CD4-positive, CD25-positive, alpha-beta regulatory T cell (primary cell): ENCODE data around the gene NOL6. TPM values are rescaled to one million over a fixed set of nuclear protein-coding genes. Genes with fewer than 3 reads are reported as not detected.
"Not testable (repeated sequence)": the region's sequence is repeated elsewhere in the genome, so short reads cannot be mapped to it uniquely, and the experiment has no call there.

Experiments used
- ATAC-seq, 2 donors: fragments of 150-1000 bp; cut with Tn5 transposase; one replicate each; pipeline ENCODE4 v1.10.0; 2021; ENCODE audit warnings: low read depth in 2 of 2, moderate number of reproducible peaks in 2 of 2, moderate library complexity in 1 of 2
- DNase-seq, 3 donors: peaks; one replicate each; pipeline versions ENCODE4 v3.0.0 to v3.0.0-alpha.2; 2012 to 2022; ENCODE audit warnings: mixed read lengths in 1 of 3
- H3K27ac ChIP-seq: one replicate; pipeline ENCODE4 v1.7.0; 2013; ENCODE audit warnings: mild to moderate bottlenecking, low read length; ENCODE audit not compliant: insufficient read depth, poor library complexity, severe bottlenecking
- H3K27me3 ChIP-seq: one replicate; pipeline ENCODE4 v1.7.0; 2013; ENCODE audit warnings: low read length; ENCODE audit not compliant: control insufficient read depth, insufficient read depth
- H3K36me3 ChIP-seq: one replicate; pipeline ENCODE4 v1.7.0; 2013; ENCODE audit warnings: mild to moderate bottlenecking, low read length, moderate library complexity; ENCODE audit not compliant: control insufficient read depth, insufficient read depth
- H3K4me1 ChIP-seq: 2 replicates; pipeline ENCODE4 v1.7.0; 2013; ENCODE audit warnings: mild to moderate bottlenecking, low read length; ENCODE audit not compliant: insufficient read depth, control insufficient read depth, poor library complexity, severe bottlenecking
- H3K4me3 ChIP-seq: one replicate; pipeline ENCODE4 v1.7.0; 2013; ENCODE audit warnings: low read depth, mild to moderate bottlenecking, low read length, moderate library complexity
- H3K9me3 ChIP-seq, 2 experiments: 1 replicate in 1 of 2; 2 replicates in 1 of 2; pipeline ENCODE4 v1.7.0; 2013; ENCODE audit warnings: low read length in 2 of 2, mild to moderate bottlenecking in 1 of 2, moderate library complexity in 1 of 2; ENCODE audit not compliant: control insufficient read depth in 2 of 2
- H3K27ac Mint-ChIP-seq, 3 donors: one replicate each; pipeline ENCODE4 v1.8.0; 2020 to 2022; ENCODE audit warnings: mild to moderate bottlenecking in 3 of 3, mixed read lengths in 3 of 3, moderate library complexity in 2 of 3
- H3K27me3 Mint-ChIP-seq: one replicate; pipeline ENCODE4 v1.8.0; 2022; ENCODE audit warnings: mild to moderate bottlenecking, mixed read lengths
- H3K36me3 Mint-ChIP-seq: one replicate; pipeline ENCODE4 v1.8.0; 2020; ENCODE audit warnings: mixed read lengths
- H3K4me1 Mint-ChIP-seq, 4 donors: one replicate each; pipeline ENCODE4 v1.8.0; 2020 to 2022; ENCODE audit warnings: mixed read lengths in 4 of 4, mild to moderate bottlenecking in 1 of 4
- H3K4me3 Mint-ChIP-seq, 4 donors: one replicate each; pipeline ENCODE4 v1.8.0; 2020 to 2022; ENCODE audit warnings: mild to moderate bottlenecking in 4 of 4, mixed read lengths in 4 of 4, moderate library complexity in 3 of 4
- H3K9me3 Mint-ChIP-seq, 7 donors: one replicate each; pipeline ENCODE4 v1.8.0; 2020 to 2022; ENCODE audit warnings: mixed read lengths in 7 of 7, mild to moderate bottlenecking in 3 of 7, moderate library complexity in 2 of 7
- polyA plus RNA-seq, 4 donors: library from polyadenylated mRNA; unstranded; fragments of 300-500 nt; fragmentation: Illumina TruSeq; gene quantifications; one replicate each; pipeline ENCODE4 v1.2.3, GENCODE V29; 2021
- total RNA-seq: library from RNA; stranded (reverse); gene quantifications from one replicate; pipeline ENCODE4 v1.2.3, GENCODE V29; 2022

NOL6 gene
- total and polyA plus RNA-seq, 5 donors from 2014 or later: 13.4 to 29.4 (median 14.4) TPM

GRCh38 chr9:33458444-33458843 lies 15.3 kb downstream of the NOL6 start:
- H3K27ac ChIP-seq: peak overlapping the region; percentile 87

GRCh38 chr9:33455945-33456344 lies 17.8 kb downstream of the NOL6 start:
- DNase-seq: peak in 2 of 3 donors; percentile 45 to 75
- peak; percentile 23 to 35 for ATAC-seq
- H3K27me3 Mint-ChIP-seq: no peaks in the 10 kb centered on the region
- Histone ChIP-seq H3K4me3 (peak overlapping the region; percentile 53), H3K27me3 (no peaks in the 10 kb centered on the region), H3K9me3 (no peaks in the 10 kb centered on the region), H3K4me1 (peaks cover 73% of the 10 kb centered on the region), H3K27ac (peak overlapping the region; percentile 60), H3K36me3 (no peaks in the 10 kb centered on the region)
- H3K4me3 Mint-ChIP-seq: peak overlapping the region; percentile 58 to 79 (median 74)
- peak overlapping the region; percentile 93 to 98 (median 95) for H3K27ac Mint-ChIP-seq
- peaks cover 5 to 75% (median 49%) of the 10 kb centered on the region in 4 donors for H3K4me1 Mint-ChIP-seq
- no peaks in the 10 kb centered on the region for H3K36me3 Mint-ChIP-seq
- no peaks in the 10 kb centered on the region for H3K9me3 Mint-ChIP-seq

More at GRCh38 chr9:33458444-33458843, 15.3 kb downstream of the NOL6 start:
- Histone ChIP-seq H3K9me3 (no peaks in the 10 kb centered on the region), H3K27me3 (no peaks in the 10 kb centered on the region), H3K36me3 (peaks cover 19% of the 10 kb centered on the region), H3K4me1 (peaks cover 58% of the 10 kb centered on the region), H3K4me3 (peak overlapping the region; percentile 62)
- H3K27ac Mint-ChIP-seq: peak overlapping the region; percentile 94 to 98 (median 94)
- H3K9me3 Mint-ChIP-seq: no peaks in the 10 kb centered on the region
- peaks cover 5 to 66% (median 39%) of the 10 kb centered on the region in 4 donors for H3K4me1 Mint-ChIP-seq
- peaks cover 7% of the 10 kb centered on the region for H3K36me3 Mint-ChIP-seq
- H3K27me3 Mint-ChIP-seq: no peaks in the 10 kb centered on the region
- DNase-seq (peak; percentile 60 to 89 (median 66)), ATAC-seq (peak; percentile 89 to 90)
- H3K4me3 Mint-ChIP-seq: peak overlapping the region; percentile 72 to 80 (median 78)

GRCh38 chr9:33455456-33455855 lies 18.3 kb downstream of the NOL6 start:
- H3K27ac ChIP-seq: peak overlapping the region; percentile 60
- peak overlapping the region; percentile 53 for H3K4me3 ChIP-seq
- H3K36me3 Mint-ChIP-seq, H3K9me3 Mint-ChIP-seq, H3K27me3 ChIP-seq, DNase-seq, H3K27me3 Mint-ChIP-seq, ATAC-seq, H3K9me3 ChIP-seq, H3K36me3 ChIP-seq: not testable (repeated sequence)
- Mint-ChIP-seq H3K4me3 (peak overlapping the region; percentile 58 to 79 (median 74)), H3K4me1 (peaks cover 5 to 78% (median 51%) of the 10 kb centered on the region in 4 donors), H3K27ac (peak overlapping the region; percentile 93 to 98 (median 95))
- peaks cover 73% of the 10 kb centered on the region for H3K4me1 ChIP-seq

GRCh38 chr9:33454661-33455026 lies 19.1 kb downstream of the NOL6 start:
- H3K27ac Mint-ChIP-seq: peak overlapping the region; percentile 96 to 98 (median 96)
- H3K27me3 ChIP-seq, H3K36me3 ChIP-seq, ATAC-seq, H3K36me3 Mint-ChIP-seq, H3K9me3 Mint-ChIP-seq, H3K4me3 ChIP-seq, H3K27me3 Mint-ChIP-seq, H3K9me3 ChIP-seq, DNase-seq: not testable (repeated sequence)
- peak overlapping the region; percentile 71 for H3K27ac ChIP-seq
- H3K4me3 Mint-ChIP-seq: peak overlapping the region; percentile 61 to 91 (median 76)
- H3K4me1 ChIP-seq: peaks cover 73% of the 10 kb centered on the region
- peaks cover 5 to 79% (median 53%) of the 10 kb centered on the region in 4 donors for H3K4me1 Mint-ChIP-seq

GRCh38 chr9:33453999-33454660 lies 19.6 kb downstream of the NOL6 start:
- no peaks in the 10 kb centered on the region for H3K36me3 ChIP-seq
- H3K36me3 Mint-ChIP-seq: no peaks in the 10 kb centered on the region
- peaks cover 68% of the 10 kb centered on the region for H3K4me1 ChIP-seq
- H3K9me3 ChIP-seq: no peaks in the 10 kb centered on the region
- peak in 1 of 3 donors; percentile 65 for DNase-seq
- no peaks in the 10 kb centered on the region for H3K9me3 Mint-ChIP-seq
- H3K27ac Mint-ChIP-seq: peak overlapping the region; percentile 96 to 98 (median 96)
- no peaks in the 10 kb centered on the region for H3K27me3 Mint-ChIP-seq
- no peaks in the 10 kb centered on the region for H3K27me3 ChIP-seq
- no peak for ATAC-seq
- peak overlapping the region; percentile 61 to 91 (median 76) for H3K4me3 Mint-ChIP-seq
- H3K27ac ChIP-seq: peak overlapping the region; percentile 71
- H3K4me1 Mint-ChIP-seq: peaks cover 5 to 78% (median 52%) of the 10 kb centered on the region in 4 donors
- H3K4me3 ChIP-seq: peak overlapping the region; percentile 50

GRCh38 chr9:33453286-33453860 lies 20.4 kb downstream of the NOL6 start:
- Histone ChIP-seq H3K4me3 (peak overlapping the region; percentile 19), H3K4me1 (peaks cover 64% of the 10 kb centered on the region), H3K9me3 (no peaks in the 10 kb centered on the region), H3K27me3 (no peaks in the 10 kb centered on the region), H3K36me3 (no peaks in the 10 kb centered on the region), H3K27ac (peak overlapping the region; percentile 71)
- Mint-ChIP-seq H3K27me3 (no peaks in the 10 kb centered on the region), H3K9me3 (peaks cover 0 to 1% (median 0%) of the 10 kb centered on the region in 7 donors), H3K4me1 (peaks cover 2 to 78% (median 45%) of the 10 kb centered on the region in 4 donors), H3K36me3 (no peaks in the 10 kb centered on the region), H3K27ac (peak overlapping the region; percentile 96 to 98 (median 96)), H3K4me3 (peak overlapping the region; percentile 21 to 85 (median 72))
- ATAC-seq (peak in 1 of 2 donors; percentile 22), DNase-seq (peak in 1 of 3 donors; percentile 53)

GRCh38 chr9:33452828-33453271 lies 20.9 kb downstream of the NOL6 start:
- H3K9me3 ChIP-seq: no peaks in the 10 kb centered on the region
- H3K4me3 ChIP-seq: peak overlapping the region; percentile 19
- H3K4me1 ChIP-seq: peaks cover 64% of the 10 kb centered on the region
- Mint-ChIP-seq H3K27me3 (no peaks in the 10 kb centered on the region), H3K36me3 (no peaks in the 10 kb centered on the region), H3K4me1 (peaks cover 0 to 80% (median 44%) of the 10 kb centered on the region in 4 donors), H3K27ac (peak overlapping the region; percentile 85 to 96 (median 96)), H3K9me3 (peaks cover 0 to 1% (median 0%) of the 10 kb centered on the region in 7 donors), H3K4me3 (peak overlapping the region; percentile 48 to 85 (median 72))
- H3K36me3 ChIP-seq: no peaks in the 10 kb centered on the region
- peak; percentile 65 to 72 for ATAC-seq
- peak overlapping the region; percentile 71 for H3K27ac ChIP-seq
- DNase-seq: peak in 2 of 3 donors; percentile 21 to 71
- no peaks in the 10 kb centered on the region for H3K27me3 ChIP-seq
